GM12872 (cell line): ENCODE data around the gene TMEM94.

Experiments
- TF ChIP-seq, protein P1 (sequence below): IDR thresholded peaks from 3 replicates; pipeline ENCODE4 v1.5.1; 2011; ENCODE audit warnings: low read depth, mild to moderate bottlenecking, low read length, moderate library complexity; ENCODE audit not compliant: insufficient read depth

The TMEM94 gene

GRCh38 chr17:75539967-75540729 is 83.7 kb downstream of the TMEM94 start:
- TF ChIP-seq, protein P1, sequence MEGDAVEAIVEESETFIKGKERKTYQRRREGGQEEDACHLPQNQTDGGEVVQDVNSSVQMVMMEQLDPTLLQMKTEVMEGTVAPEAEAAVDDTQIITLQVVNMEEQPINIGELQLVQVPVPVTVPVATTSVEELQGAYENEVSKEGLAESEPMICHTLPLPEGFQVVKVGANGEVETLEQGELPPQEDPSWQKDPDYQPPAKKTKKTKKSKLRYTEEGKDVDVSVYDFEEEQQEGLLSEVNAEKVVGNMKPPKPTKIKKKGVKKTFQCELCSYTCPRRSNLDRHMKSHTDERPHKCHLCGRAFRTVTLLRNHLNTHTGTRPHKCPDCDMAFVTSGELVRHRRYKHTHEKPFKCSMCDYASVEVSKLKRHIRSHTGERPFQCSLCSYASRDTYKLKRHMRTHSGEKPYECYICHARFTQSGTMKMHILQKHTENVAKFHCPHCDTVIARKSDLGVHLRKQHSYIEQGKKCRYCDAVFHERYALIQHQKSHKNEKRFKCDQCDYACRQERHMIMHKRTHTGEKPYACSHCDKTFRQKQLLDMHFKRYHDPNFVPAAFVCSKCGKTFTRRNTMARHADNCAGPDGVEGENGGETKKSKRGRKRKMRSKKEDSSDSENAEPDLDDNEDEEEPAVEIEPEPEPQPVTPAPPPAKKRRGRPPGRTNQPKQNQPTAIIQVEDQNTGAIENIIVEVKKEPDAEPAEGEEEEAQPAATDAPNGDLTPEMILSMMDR = no peak

DNA sequence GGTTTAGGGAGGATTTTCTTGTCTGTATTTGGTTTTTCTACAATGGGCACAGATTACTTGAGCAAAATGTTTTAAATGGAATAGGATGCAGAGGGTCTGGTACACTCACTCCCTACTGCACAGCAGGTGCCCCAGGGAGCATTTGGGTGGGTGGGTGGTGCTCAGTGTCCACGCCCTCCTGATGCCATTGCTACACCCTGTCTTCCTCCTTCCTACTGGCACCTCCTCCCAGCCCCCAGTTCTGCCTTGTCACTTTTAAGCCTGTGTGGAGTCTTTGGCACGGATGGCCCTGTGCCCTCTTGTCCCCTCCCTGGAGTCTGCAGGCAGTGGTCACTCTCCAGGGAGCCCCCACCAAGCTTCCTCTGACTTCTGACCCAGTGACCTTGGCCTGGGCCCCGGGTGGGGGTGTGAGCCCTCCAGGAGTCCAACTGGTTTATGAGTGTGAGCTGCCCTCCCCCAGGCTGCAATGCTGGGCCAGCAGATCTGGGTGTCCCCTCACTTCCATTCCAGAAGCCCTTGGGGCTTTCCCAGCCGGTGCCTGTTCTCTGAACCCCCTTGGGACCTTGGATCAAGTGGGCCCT is 84.6 kb downstream of the TMEM94 start:
- TF ChIP-seq, protein P1 = no peak

- TF ChIP-seq, protein P1 = no peak
Observed at GRCh38 chr17:75542229-75542628, 85.8 kb downstream of the TMEM94 start.

DNA sequence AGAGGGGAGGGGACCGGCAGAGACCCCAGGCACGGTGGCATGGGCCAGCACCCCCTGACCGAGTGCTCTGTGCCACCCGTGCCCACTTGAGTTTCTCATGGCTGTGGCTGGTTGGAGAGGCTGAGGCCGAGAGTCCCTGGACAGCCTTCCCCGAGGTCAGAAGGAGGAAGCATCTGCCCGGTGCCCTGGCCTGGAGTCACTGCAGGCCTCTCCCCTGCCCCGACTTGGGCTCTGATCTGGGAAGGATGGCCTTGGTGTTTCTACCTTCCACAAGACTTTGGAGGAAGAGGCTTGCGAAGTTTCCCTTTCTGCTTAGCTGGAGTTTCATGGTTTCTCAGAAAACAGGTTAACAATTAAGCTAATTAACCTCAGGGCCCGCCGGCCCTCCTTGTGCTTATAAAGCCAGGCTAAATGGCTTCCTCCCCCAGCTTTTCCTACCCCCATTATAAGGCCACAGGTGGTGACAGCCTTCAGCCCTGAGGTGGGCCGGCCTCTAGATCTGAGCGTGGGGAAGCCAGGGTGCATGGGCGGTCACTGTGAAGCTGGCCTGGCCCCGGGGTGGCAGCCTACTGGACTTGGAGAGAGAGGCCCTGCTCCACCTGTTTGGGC is 86.4 kb downstream of the TMEM94 start:
- TF ChIP-seq, protein P1 = no peak

- TF ChIP-seq, protein P1 = no peak
Observed at GRCh38 chr17:75544250-75544649, 87.8 kb downstream of the TMEM94 start.

DNA sequence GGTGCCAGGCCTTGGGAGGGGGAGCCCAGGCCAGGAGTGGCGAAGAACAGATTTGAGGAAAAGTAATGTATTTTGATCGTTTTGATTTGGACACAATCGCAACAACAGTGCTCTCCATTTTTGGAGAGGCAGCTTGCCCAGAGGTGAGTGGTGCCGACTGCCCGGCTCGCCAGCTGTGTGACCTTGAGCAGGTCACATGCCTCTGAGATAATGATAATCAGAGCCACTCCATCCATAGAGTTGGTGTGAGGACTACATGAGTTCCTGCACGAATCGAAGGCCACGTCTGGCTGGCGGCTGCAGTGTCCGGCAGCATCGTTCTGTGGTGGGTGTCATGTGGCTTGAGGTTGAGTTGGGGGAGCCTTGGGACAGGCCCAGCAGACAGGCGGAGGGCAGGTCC is 89.7 kb downstream of the TMEM94 start:
- TF ChIP-seq, protein P1 = no peak

- TF ChIP-seq, protein P1 = no peak
Observed at GRCh38 chr17:75547091-75547490, 90.7 kb downstream of the TMEM94 start.
